ENCODE measurements around the gene MRNIP.

Gene MRNIP

DNA sequence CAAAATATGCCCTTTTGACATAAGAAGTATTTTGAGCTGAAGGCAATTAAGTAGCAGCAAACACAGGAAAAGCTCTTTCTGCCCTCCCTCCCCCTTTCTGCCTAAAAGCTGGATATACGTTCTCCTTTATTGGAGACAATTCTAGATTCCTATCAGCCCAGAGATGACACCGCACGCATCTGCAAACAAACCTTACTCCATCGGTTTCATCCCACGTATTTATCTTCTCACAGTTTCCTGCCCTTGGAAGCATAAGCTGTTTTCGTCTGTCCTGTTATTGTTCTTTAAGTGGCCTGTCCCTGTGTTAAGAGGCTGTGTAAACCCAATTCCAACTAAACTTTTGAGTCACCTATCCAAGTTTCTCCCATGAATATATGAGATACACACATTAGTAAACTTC is 37.2 kb upstream of the MRNIP start:
- in situ Hi-C loops (cut with HindIII; ENCODE audit: low sequenced_read_pairs): no loop called here
- TF ChIP-seq, protein P1, sequence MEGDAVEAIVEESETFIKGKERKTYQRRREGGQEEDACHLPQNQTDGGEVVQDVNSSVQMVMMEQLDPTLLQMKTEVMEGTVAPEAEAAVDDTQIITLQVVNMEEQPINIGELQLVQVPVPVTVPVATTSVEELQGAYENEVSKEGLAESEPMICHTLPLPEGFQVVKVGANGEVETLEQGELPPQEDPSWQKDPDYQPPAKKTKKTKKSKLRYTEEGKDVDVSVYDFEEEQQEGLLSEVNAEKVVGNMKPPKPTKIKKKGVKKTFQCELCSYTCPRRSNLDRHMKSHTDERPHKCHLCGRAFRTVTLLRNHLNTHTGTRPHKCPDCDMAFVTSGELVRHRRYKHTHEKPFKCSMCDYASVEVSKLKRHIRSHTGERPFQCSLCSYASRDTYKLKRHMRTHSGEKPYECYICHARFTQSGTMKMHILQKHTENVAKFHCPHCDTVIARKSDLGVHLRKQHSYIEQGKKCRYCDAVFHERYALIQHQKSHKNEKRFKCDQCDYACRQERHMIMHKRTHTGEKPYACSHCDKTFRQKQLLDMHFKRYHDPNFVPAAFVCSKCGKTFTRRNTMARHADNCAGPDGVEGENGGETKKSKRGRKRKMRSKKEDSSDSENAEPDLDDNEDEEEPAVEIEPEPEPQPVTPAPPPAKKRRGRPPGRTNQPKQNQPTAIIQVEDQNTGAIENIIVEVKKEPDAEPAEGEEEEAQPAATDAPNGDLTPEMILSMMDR (IDR thresholded peaks at IDR 0.05; ENCODE audit: low read depth, low read length, missing control alignments): no peak
- DNase-seq (ENCODE audit: low read depth): no peak
- H3K4me3 ChIP-seq (ENCODE audit: low read depth, low read length): no peak overlapping the region

DNA sequence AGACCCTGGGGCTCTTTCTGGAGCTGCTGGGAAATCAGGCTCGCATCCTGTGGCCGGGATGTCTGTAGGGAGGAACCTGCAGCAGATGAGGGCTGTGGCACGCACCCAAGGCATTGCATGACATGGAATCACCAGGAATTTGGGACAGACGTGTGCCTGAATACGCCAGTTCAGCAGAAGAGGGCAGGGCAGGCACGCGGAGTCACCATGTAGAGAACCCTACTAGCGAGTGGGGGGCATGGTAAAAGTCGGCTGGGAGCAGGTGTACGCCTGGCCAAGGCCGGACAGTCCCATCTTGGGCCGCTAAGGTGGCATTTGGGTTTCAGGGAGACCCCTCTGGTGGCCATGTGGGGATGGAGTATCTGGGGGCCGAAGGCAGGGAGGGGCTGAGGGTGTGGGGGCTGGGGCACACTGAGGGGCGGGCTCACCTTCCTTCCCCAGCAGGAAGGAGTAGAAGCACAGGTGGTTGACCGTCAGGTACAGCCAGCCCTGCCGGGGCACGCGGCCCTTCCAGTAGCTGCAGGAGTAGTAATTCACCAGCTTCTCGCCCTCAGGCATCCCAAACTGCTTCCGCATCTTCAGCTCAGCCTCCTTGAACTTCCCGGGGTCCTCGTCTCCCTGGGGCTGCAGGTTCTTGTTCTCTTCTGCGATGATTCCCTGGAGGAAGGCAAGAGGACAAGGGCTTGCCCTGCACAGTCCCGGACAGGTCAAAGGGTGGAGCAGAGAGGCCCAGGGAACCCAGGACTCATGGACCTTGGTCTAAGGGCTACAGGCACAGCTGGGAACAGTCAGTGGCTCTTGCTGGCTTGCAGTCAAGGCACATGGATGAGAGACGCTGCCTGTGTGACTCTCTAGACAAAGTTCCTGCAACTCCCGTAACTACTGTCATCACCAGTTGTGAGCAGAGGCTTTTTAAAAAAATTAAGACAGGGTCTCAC is 35.6 kb upstream of the MRNIP start:
- TF ChIP-seq, protein P1 (IDR thresholded peaks at IDR 0.05; ENCODE audit: low read depth, low read length, missing control alignments): no peak
- no peak overlapping the region for H3K4me3 ChIP-seq (ENCODE audit: low read depth, low read length)
- in situ Hi-C loops (cut with HindIII; ENCODE audit: low sequenced_read_pairs): no loop called here
- no peak for DNase-seq (ENCODE audit: low read depth)

DNA sequence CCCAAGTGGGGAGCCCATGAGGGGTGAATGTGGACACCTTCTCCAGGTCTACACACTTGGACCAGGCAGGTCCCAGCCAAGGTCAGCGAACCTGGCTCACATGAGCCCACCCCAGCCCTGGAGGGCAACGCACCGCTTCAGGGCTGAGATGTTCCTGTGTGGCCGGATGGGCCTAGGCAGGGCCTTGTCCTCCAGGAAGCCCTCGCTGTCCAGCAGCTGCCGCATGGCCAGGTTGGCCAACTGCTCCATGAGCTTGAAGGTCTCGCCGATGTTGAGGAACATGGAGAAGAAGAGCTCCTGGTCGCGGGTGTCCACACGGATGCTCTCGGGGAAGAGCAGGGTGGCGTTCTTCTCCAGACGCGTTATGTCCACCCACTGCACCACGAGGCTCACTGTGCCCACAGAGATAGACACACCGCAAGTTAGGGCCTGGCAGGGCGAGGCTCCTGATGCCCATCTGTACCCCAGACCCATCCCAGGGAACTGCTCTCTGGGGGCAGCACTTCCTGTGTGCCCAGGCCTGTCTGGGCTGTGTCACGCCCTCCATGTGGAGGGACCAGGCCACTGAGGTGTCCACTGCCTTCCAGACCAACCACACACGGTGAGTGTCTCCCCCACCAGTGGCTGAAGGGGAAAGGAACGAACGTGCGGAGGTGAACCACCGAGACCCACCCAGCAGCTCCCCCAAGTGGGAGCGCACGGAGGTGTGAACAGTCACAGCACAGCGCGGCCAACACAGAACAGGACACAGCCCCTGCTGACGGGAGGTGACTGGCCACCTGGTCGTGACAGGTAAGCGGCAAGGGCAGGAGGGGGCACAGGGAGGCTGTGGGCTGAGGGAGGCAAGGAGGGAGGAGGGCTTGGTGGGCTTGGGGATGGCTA is 34.7 kb upstream of the MRNIP start:
- in situ Hi-C loops (cut with HindIII; ENCODE audit: low sequenced_read_pairs): no loop called here
- no peak for DNase-seq (ENCODE audit: low read depth)
- no peak overlapping the region for H3K4me3 ChIP-seq (ENCODE audit: low read depth, low read length)
- TF ChIP-seq, protein P1 (IDR thresholded peaks at IDR 0.05; ENCODE audit: low read depth, low read length, missing control alignments): no peak

DNA sequence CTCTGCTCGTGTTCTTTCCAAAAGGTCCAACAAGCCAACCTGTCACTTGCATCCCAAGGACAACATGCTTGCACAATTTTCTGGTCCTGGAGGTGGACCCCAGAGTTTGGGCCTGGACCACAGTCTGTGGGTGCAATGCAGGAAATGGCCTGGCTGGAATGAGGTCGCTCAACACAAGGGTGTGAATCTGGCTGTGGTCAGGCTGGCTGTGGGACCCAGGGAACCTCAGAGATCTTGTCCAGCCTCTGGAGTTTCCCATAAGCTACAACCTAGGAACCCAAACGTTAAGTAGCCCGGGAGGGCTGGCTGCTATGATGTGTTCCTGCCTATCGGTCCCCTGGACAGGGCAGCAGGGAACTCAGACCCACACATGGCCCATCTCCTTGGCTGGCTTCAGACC is 33.6 kb upstream of the MRNIP start:
- TF ChIP-seq, protein P1 (IDR thresholded peaks at IDR 0.05; ENCODE audit: low read depth, low read length, missing control alignments): no peak
- H3K4me3 ChIP-seq (ENCODE audit: low read depth, low read length): no peak overlapping the region
- in situ Hi-C loops (cut with HindIII; ENCODE audit: low sequenced_read_pairs): no loop called here
- no peak for DNase-seq (ENCODE audit: low read depth)

DNA sequence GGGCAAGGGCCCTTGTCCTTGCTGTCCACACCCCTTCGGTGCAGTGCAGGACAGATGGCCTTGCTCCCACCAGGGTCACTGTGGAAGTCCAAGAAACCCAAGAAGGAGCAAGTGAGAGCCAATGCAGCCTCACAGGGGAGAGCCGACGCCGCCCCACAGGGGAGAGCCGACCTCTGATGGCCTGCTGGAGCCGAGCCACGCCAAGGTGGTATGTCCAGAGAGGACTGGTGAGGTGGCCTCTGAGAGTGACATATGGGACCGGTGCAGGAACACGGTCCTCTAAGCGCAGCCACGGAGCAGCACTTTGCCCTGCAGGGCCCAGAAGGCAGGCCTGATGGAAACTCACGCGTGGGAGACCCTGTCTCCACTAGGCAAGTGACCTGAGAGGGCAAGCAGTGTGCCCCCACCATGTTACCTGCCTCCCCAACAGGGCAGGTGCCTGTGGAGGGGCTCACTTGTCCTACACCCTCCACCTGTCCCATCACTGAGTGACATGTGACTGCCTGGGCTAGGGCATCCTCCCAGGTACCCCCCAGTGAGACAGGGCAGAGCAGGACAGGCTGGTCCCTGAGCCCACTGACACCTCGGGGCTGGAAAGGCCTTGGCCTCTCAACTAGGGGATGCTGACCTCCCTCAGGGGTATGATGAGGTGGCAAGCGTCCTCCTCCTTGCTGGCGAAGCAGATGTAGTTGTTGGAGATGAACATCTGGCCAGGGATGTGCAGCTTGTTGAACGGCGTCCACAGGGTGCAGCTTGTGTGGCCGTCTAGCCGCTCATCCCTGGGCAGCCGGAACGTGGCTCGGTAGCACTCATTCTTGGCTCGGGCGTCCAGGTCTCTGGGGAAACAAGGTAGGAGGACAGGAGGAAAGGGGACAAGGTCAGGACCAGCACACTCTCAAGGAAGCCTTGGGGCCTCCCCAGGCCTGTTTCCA is 32.4 kb upstream of the MRNIP start:
- no peak overlapping the region for H3K4me3 ChIP-seq (ENCODE audit: low read depth, low read length)
- TF ChIP-seq, protein P1 (IDR thresholded peaks at IDR 0.05; ENCODE audit: low read depth, low read length, missing control alignments): no peak
- no peak for DNase-seq (ENCODE audit: low read depth)
- in situ Hi-C loops (cut with HindIII; ENCODE audit: low sequenced_read_pairs): no loop called here

DNA sequence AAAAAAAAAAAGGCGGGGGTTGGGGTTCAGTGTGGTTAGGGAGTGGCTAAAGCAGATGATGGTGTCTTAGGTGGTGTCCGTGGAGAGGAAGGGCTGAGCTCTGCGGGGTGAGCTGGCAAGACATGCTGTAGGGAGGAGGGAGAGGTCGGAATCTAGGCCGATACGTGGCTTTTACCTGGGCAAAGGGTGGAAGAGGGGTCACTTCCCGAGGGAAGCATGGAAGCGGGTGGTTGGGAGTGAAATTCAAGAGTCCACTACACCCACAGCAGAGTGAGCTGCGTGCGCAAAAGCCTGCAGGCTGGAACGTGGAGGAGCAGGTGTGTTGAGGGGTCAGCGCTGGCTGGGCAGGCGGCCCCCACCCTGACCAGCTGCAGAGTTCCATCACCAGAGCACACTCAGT is 31.3 kb upstream of the MRNIP start:
- no peak overlapping the region for H3K4me3 ChIP-seq (ENCODE audit: low read depth, low read length)
- TF ChIP-seq, protein P1 (IDR thresholded peaks at IDR 0.05; ENCODE audit: low read depth, low read length, missing control alignments): no peak
- DNase-seq (ENCODE audit: low read depth): no peak
- in situ Hi-C loops (cut with HindIII; ENCODE audit: low sequenced_read_pairs): no loop called here

Measured in astrocyte of the cerebellum (primary cell).